Left cardiac atrium (tissue), 4 donors: ENCODE measurements around the gene CAMK1D. TPM values are rescaled to one million over a fixed set of nuclear protein-coding genes. Genes with fewer than 3 reads are reported as not detected.

Experiments
- ATAC-seq, 2 donors: fragments of 200-7000 bp; cut with Tn5 transposase; one replicate each; pipeline ENCODE4 v1.9.1; 2020; ENCODE audit warnings: mild to moderate bottlenecking in 2 of 2, moderate library complexity in 2 of 2
- DNase-seq: peaks from one replicate; pipeline ENCODE4 v3.0.0-alpha.2; 2020
- intact Hi-C, 2 donors: fragments of 100-400 bp; cut with DNase I; formaldehyde crosslinking; loops; one replicate each; pipeline versions ENCODE4 v1.14.1 to v1.15.1; 2022 to 2023
- total RNA-seq, 2 donors: library from RNA; stranded (reverse); fragmentation: NEBNext Ultra II Directional; extraction: Animal tissue kit (Norgen Biotek cat#: 25700); gene quantifications; one replicate each; pipeline ENCODE4 v1.2.1, GENCODE V29; 2021
- donor health status: DM: no; HTN: yes; CAD: no.
- donor health status: DM: no; HTN: yes; CAD: no; lungs with severe emphysema.
- donor health status: DM: yes; HTN: yes; CAD: no.
- donor health status: Dilated cardiomyopathy.

CAMK1D gene
- total RNA-seq, 2 donors from 2014 or later = 23.8 to 38.5 TPM

GRCh38 chr10:12614177-12614995 lies 265.0 kb downstream of the CAMK1D start:
- DNase-seq (no peak), ATAC-seq (no peak)
- intact Hi-C loops = no loop called here

DNA sequence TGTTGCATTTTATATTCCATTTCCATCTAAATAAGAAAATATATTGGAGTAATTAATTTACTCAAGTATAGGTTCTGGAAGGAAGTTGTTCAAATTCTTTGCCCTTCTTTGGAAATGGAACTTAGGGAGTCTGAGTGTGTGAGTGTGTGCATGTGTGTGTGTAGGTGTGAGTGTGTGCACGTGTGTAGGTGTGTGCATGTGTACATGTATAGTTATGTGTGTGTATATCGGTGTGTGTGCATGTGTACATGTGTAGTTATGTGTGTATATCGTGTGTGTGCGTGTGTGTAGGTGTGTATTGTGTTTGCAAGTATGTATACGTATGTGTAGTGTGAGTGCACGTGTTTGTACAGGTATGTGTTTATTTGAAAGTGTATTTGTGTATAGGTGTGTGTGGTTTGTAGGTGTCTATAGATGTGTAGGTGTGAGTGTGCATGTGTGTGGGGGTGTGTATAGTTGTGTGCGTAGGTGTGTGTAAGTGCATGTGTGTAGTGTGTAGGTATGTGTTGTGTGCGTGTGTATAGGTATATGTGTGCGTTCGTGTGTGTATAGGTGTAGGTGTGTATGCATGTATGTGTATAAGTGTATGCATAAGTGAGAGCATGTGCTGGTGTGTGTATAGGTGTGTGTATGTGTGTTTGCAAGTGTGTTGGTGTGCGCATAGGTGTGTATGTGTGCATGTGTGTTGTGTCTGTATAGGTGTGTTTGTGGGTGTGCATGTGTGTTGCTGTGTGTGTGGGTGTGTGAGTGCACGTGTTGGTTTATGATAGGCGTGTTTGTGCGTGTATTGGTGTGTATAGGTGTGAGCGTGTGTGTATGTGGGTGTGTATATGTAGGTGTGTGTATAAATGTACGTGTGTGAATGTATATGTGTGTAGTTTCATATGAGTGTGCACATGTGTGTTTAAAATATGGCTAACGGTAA lies 266.2 kb downstream of the CAMK1D start:
- no peak for DNase-seq
- no peak for ATAC-seq
- intact Hi-C loops = no loop called here

DNA sequence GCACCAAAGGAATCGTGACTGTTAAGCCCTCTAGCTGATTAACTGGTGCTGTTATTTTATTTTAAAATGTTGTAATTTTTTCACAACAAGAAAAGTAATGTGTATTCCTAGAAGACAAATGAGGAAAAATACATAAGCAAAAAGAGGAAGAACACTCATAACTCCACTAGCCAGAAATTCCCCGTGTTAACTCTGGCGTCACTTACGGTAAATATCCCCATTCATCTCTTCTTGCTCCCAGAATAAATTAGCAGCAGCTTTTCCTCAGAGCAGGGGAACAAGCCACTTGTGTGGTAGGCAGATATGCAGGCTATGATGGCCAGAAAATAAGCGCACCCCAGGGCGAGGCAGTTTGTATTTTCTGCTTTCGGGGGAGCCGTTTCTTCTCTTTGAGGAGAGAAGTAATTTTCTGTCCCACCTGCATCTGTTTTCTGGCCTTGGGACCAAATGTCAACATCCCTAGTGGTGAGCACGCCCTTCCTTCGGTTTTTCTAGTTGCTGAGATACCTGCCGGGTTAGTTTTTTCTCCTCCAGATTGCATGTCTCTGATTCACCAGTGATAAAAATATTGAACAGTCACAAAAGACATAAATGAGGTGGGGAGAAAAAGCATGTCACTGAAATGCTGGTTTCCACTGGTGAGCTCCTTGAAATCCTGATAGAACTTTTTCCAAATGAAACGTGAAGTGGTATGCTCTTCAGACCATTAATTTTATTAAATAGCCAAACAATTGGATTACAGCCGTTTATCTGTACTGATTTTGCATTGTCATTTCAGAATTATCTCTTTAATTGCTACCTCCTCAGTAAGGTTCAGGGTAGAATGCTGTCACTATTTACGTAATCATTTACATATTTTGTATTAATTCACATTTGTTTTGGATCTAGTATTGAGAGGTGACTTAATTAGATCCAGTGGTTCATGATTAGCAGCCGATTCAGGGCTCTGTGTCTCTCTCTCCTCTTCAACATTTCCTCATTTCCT lies 268.1 kb downstream of the CAMK1D start:
- ATAC-seq (no peak), DNase-seq (no peak)
- intact Hi-C loops = no loop called here

DNA sequence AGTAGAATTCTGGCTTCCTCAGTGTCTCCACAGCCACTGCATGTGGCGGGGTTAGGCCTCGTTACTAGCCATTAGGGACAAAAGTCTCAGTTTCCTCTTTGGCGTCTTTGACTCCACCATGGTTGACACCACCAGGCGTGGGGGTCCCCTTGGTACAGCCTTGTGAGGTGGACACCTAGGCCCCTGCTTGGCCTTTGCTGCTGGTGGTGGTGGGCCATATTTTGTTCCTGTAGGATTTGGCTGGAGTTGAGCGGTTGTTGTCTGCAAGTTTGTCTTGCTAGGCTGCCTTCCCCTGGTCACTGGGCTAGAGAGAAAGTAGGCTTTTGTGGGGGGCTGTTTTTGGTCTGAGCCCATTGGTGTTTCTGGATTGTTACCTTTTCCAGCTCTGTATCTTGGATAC lies 272.7 kb downstream of the CAMK1D start:
- intact Hi-C loops = no loop called here
- no peak for ATAC-seq
- no peak for DNase-seq

DNA sequence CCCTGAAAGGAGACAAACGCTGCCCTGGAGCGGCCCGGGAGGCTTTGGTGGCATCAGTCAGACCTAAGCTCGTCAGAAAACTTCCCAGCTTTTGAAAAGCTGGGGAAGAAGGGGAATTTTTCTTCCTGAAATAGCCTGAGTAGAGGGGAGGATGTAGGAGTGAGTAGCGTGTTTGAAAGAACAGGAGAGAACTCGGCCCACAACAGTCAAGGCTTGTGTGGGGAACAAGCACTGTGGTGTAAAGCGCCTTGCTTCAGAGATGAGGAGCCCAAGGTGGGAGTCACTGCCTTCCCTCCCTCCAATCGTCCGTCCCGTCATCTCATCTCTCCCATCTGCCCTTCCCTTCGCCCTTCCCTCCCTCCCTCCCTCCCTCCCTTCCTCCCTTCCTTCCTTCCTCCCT lies 273.3 kb downstream of the CAMK1D start:
- ATAC-seq (no peak), DNase-seq (no peak)
- intact Hi-C loops = no loop called here

DNA sequence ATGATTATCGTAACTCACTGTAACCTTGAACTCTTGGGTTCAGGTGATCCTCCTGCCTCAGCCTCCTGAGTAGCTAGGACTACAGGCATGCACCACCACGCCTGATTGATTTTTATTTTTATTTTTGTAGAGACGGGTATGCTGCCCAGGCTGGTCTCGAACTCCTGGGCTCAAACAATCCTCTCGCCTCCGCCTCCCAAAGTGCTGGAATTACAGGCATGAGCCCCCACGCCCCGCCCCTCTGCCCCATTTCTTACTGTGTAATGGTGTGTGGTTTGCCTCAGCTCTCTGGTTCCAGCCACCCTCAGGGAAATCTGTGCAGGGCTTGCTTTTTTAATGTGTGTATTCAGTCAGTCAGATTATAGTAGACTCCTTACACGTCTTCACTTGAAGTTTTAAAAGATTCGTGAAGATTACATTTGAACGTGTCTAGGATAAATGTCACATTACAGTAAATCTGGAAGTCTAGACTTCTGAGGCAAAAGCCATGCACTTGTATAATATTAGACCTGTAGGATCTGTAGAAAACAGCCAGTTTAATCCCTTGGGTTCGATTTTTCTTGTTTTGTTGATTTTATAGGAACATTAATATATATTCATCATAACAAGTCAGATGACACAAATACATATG lies 276.2 kb downstream of the CAMK1D start:
- ATAC-seq (no peak), DNase-seq (no peak)
- intact Hi-C loops = no loop called here

GRCh38 chr10:12628153-12628552 lies 278.8 kb downstream of the CAMK1D start:
- DNase-seq (no peak), ATAC-seq (no peak)
- intact Hi-C loops = no loop called here

DNA sequence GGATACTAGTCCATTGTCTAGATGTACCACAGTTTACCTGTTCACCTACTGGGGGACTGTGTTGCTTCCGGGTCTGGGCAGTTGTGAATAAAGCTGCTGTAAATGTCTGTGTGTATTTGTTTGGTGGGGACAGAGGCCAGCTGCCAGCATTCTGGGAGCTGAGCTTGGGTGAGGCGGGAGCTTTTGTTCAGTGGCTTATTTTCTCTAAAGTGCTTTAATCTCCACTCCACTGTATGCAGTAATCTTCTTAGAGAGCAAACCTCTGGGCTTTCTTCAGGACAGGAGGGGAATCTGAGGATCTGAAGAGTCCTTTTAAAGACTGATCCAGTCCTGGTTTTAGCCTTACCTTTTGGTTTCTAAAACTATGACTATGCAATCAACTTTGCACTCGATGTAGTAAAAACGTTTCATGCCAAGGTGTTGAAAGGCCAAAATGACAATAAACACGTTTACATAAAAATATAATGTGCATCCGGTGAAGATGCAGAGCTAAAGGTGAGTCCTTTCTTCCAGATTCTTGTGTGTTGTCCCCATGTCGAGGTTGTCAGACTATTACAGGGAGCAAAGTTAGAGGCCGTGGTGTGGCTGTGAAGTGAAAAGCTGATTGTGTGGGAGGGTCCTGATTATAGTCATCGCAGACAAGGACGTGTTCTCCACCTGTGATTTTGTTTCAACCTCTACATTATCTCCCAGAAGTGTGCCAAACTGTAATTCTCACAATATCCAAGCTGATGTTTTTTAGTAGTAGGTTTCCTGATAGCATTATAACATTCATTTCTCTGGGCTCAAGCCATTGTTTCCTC lies 279.8 kb downstream of the CAMK1D start:
- DNase-seq (no peak), ATAC-seq (no peak)
- intact Hi-C loops = no loop called here

DNA sequence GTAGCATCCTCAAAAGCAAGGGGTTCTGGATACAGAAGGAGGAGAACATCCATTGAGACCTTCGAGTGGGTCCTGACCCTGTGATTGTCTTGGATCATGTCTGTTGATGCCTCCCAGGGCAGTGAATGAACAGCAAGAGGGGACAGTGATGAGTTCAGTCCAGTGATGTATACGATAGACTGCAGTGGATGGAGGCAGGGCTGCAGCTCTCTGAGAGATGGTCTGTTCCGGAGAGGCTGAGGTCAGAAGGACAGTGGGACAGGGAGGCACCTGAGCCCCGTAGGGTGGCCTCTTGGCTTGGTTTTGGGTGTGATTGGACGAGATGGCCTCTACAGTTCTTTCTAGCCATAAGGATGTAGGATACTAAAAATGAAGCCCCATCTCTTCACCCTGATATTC lies 280.4 kb downstream of the CAMK1D start:
- no peak for DNase-seq
- no peak for ATAC-seq
- intact Hi-C loops = no loop called here

- ATAC-seq = no peak
- no peak for DNase-seq
Measured at GRCh38 chr10:12631216-12631615, 281.9 kb downstream of the CAMK1D start.

DNA sequence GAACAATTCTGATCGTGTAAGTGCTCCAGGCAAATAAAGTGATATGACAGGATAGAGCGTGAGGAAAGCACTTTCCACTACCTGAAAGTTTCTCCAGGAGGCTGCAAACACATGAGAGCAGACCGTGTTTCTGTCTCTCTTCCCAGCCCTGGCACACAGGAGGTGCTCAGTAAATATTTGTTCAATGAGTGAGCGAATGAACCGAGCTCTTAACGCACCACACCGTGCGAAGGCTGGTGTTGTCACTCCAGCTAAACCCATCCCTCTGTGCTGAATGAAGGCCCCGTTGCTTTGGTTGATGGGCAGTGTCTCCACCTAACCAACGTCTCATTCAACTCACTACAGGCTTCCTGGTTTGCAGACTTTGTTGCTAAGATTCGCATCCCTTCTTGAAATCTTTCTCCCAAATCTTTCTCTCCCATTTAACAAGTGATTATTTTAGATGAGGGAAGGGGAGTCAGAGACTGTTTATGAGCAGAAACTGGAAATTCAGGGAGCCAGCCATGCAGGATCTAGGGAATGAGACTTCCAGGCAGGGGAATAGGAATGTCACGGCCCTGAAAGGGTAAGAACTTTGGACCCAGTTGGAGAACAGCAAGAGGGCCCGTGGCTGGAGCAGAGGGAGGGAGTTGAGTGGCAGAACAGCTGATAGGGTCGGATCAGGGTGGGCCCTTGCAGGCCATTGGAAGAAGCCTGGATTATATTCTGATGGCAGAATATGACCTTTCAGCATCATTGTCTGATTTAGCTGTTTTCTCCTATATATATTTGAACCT lies 282.6 kb downstream of the CAMK1D start:
- DNase-seq = no peak

More at GRCh38 chr10:12631216-12631615, 281.9 kb downstream of the CAMK1D start:
- intact Hi-C loops = no loop called here

GRCh38 chr10:12633776-12634620 lies 284.7 kb downstream of the CAMK1D start:
- intact Hi-C loops = no loop called here
- no peak for DNase-seq

More for the DNA sequence above, 282.6 kb downstream of the CAMK1D start:
- ATAC-seq = no peak
- intact Hi-C loops = no loop called here

GRCh38 chr10:12634621-12634931 lies 285.2 kb downstream of the CAMK1D start:
- DNase-seq = no peak
- ATAC-seq = no peak
- intact Hi-C loops = no loop called here

More at GRCh38 chr10:12633776-12634620, 284.7 kb downstream of the CAMK1D start:
- no peak for ATAC-seq

- intact Hi-C loops = no loop called here
- no peak for ATAC-seq
- no peak for DNase-seq
Measured at GRCh38 chr10:12635127-12635541, 285.8 kb downstream of the CAMK1D start.

- DNase-seq (no peak), ATAC-seq (no peak)
- intact Hi-C loops = no loop called here
Measured at GRCh38 chr10:12636571-12636970, 287.2 kb downstream of the CAMK1D start.

DNA sequence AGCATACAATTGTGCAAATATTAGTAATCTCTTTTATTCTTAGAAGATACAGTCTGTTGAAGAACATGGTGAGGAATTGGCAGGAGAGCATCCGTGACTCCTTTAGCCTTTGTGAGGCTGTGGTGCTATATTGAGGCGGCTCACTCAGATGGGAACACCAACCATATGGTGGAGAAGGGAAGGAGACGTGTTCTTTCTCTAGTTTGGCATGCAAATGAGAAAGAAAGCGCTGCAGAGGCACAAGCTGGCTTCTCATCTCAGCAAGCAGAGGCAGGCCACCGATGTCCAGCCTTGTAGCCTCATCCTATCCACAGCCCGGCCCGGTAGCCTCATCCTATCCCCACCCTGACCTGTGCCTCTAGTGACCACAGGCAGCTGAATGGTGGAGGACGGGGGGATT lies 288.3 kb downstream of the CAMK1D start:
- DNase-seq (no peak), ATAC-seq (no peak)
- intact Hi-C loops = no loop called here
